NCI-H2171 treated with DMSO at 0.1 percent for 48 hours (cell line): ENCODE measurements around the gene CMSS1.
A peak's percentile ranks its signal among the peaks of the same experiment; 100 is the strongest.

Source experiments
- DNase-seq: peaks from one replicate; lab custom pipeline; 2025; lab: John Stamatoyannopoulos, UW

Gene CMSS1

GRCh38 chr3:99960123-99960878, 142.6 kb downstream of the CMSS1 start:
- no peak for DNase-seq

DNA sequence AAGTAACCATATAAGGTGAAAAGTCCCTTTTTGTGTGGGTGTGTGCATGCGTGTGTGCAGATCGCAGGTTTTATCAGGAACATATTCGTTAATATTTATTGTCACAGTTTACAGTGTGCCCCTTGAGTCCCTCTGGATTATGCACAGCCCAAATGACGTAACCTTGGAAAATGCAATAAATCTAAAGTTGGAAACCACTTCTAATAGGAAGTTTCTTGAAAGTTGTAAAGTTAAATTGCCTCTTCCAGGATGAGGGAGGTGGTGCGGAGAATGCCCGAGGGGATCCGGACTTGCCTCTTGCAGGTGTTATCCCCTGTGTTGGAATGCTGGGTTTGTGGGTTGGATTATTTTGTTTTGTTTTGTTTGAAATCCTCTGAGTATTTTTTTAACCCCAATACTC, 143.3 kb downstream of the CMSS1 start:
- no peak for DNase-seq

GRCh38 chr3:99961756-99962515, 144.3 kb downstream of the CMSS1 start:
- DNase-seq: no peak

DNA sequence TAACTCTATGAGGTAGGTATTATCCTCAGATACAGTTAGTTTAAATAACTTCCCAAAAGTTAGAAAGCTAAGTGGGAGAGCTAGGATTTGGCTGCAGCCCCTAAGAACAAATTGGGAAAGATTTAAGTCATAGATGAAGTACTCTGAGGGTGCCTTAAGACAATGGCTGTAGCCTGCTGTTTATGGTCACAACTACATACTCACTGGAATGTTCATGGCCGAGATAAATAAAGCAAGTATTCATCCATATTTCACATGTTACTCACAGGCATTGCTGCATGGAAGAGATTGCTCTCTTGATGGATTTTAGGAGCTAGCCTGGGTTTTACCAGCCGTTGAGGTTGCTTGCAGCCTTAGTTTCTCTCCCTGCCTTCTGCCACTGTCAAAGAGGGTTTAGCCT, 145.0 kb downstream of the CMSS1 start:
- no peak for DNase-seq

DNA sequence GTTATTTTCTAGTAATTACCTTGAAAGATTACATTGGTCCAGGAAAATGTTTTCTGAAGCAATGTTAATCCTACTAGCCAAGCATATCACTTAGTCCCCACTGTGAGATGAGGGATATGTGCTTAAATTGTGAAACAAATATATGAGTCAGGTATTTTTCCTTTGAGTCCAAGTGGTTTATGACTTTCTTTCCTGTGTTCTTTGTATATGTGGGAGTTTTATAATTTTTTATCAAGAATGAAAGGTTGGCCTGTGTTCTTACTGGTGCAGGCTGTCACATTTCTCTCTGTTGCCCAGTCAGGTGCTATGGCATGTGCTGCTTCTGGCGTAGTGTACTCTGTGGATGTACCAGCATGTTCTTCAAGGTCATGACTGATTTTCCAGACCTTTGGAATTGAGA, 147.4 kb downstream of the CMSS1 start:
- no peak for DNase-seq

GRCh38 chr3:99965681-99966408, 148.2 kb downstream of the CMSS1 start:
- DNase-seq: no peak

DNA sequence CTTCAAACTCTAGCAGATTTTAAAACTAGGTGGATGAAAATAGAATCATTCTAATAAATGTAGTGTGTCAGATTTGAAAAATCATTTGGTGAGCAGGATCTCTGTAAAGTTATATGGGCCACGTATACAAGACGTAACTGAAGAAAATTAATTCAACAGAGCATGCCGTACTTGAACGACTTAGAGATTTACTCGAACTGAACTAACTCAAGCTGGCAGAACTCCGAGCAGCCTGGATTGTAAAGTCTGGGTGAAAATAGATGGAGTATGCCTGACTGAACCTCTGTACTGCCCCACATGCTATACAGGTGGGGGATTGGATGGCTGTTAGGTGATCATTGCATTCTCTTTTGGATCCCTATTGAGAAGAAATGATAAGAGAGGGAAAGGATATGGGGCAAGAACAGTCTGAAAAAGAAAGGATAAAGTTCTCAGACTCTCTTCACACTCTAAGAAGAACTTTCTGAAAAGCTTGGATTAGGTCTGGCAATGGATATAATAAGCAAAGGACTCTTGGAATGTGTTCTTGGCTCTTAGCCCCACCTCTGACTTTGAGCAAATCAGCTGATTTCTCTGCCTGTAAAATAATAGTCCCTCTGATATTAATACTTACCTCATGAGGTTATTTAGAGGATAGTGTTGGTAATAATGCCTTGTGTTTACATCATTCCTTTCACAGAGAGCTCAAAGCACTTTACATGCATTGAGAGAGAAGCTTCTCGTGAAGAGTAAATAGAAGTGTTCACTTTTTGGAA, 149.2 kb downstream of the CMSS1 start:
- DNase-seq: no peak

GRCh38 chr3:99967796-99968195, 150.1 kb downstream of the CMSS1 start:
- DNase-seq: no peak

GRCh38 chr3:99969136-99969535, 151.5 kb downstream of the CMSS1 start:
- DNase-seq: no peak

- no peak for DNase-seq
These were observed 152.5 kb downstream of the CMSS1 start for GRCh38 chr3:99970198-99970597.

GRCh38 chr3:99971761-99972160, 154.1 kb downstream of the CMSS1 start:
- DNase-seq: no peak

DNA sequence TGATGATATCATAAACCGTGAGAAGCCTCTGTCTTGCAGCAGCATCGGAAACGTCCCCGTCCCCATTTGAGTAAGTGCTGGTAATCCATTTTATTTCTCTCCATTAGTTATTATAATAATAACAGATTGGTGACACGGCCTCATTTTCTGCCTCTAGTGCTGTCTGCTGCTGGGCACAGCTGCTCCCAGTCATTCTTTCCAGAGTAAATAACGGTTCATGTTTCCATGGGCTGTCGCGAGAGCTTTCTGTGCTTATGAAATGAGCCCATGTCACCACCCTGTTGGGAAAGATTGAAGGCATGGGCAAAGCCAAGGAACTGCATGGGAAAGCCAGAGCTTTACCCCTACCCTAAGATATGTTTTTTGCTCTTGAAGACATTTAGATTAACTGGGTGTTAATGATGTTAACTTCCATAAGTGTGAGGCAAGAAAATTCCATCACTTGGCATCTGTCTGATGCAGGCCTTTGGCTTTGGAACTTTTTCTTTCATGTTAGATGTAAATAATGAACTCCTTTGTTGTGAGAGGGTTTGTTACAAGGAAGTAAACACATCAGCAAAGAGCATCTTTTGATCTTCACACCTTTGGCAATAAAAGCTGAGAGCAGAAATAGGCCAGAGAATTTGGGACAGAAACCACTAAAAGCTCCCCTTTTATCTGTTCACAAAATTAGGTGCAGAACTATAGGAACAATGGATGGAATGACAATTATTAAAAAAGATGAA, 154.9 kb downstream of the CMSS1 start:
- peak; percentile 85 for DNase-seq

DNA sequence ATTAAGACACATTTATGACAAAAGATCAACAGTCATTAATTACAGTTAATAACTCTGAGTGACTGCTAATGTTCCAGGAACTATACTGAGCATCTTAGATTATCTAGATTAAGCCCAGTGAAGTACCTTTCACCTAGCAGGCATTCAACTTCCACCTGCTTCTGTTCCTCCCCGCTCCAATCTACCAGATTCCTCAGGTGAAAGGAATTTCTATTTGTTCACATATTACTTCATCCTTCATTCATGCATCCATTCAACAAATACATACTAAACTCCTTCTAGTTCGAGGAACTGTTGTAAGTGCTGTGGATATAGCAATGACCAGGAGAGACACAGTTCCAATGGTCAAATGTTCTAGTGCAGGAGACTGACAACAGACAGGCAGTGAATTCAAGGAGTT, 157.3 kb downstream of the CMSS1 start:
- no peak for DNase-seq

DNA sequence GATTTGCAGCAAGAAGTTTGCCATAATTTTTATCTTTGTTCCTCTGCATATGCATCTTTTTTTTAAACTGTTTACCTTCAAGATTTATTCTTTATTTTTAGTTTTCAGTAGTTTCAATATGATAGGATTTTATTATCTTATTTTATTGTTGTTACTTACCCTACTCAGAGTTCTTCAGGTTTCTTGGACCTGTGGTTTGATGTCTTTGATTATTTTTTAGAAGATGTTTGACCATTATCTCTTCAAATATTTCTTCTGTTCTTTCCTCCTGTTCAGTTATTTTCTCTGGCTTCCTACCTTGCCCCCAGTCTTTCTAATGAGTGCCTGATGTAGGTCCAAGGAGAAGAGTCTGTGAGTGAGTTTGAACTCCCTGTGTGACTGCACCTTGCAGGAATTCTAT, 158.9 kb downstream of the CMSS1 start:
- DNase-seq: no peak

DNA sequence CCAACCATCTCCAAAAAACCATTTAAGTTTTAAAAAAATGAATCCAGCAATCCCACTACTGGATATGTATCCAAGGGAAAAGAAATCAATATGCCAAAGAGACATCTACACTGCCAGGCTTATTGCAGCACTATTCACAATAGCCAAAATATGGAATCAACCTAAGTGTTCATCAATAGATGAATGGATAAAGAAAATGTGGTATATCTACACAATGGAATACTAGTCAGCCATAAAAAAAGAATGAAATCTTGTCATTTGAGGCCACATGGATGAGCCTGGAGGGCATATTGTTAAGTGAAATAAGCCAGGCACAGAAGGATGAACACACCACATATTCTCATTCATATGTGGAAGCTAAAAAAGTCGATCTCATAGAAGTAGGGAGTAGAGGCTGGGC, 160.6 kb downstream of the CMSS1 start:
- DNase-seq: no peak

GRCh38 chr3:99980606-99981005, 162.9 kb downstream of the CMSS1 start:
- DNase-seq: no peak

- DNase-seq: no peak
These were observed 163.5 kb downstream of the CMSS1 start for GRCh38 chr3:99981138-99981537.

DNA sequence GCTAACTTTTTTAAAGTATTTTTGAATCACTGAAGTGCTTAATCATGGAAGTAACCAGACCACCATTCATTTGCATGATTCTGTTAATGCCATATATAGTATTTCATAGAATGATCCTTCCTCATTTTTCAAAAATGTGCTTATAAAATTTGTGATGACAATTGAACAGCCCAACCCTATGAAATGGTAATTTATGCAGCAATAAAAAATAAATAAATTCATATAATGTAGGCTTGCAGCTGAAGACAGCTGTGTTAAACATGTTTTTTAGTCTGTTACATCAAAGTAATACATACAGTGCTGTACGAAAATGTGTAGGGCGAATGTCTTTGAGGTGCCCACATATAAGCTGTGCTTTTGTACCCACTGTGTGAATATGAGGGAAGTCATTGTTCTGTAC, 165.0 kb downstream of the CMSS1 start:
- no peak for DNase-seq

DNA sequence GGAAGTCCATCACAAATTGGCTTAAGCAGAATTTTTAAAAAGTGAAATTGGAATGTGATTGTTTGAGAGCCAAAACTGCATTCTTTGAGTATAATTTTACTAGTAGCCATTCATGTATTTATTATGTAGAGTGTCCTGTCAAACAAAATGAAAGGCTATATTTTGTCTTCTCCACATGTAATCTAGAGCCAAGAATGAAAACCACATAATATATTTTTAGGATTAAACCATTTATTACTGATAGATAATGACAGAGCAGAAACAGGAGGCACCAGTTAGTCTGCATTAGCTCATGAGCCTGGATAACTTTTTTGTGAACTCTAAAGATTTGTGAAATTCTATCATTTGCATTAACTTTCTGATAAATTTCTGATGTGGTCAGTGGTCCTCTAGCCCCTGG, 166.5 kb downstream of the CMSS1 start:
- DNase-seq: no peak

DNA sequence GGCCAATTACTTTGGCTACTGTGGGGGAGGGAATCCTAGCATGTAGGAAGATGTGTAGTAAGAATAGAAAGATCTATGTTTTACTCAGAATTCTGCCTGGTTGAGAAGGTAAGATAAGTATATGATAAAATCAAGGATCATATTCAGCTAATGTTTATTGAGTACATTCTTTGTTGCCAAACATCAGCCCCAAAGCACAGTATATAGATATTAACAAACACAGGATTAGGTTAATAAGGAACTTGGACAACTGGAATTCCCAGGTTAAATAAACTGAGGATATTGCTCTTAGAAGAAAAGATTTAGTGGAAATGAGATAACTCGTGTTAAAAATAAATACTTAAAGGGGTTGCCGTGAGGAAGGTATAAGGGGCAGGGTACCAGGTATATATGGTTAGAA, 167.0 kb downstream of the CMSS1 start:
- DNase-seq: no peak

DNA sequence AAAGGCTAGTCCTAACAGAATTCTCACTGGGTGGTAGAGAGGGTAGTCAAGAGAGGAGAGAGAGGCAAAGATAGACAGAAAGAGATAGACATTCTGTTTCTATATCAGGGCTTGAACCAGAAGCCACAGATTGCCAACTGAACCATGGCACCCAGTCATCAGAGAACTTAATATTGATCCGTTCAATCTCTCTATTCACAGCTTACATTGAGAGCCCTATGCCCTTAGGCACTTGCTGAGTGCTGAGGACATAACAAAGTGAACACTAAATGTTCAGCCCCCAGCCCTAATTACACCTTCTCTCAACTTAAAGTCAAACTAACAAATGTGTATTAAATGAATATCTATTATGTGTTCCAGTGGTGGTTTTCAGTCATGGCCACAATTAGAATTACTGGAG, 172.5 kb downstream of the CMSS1 start:
- DNase-seq: no peak

DNA sequence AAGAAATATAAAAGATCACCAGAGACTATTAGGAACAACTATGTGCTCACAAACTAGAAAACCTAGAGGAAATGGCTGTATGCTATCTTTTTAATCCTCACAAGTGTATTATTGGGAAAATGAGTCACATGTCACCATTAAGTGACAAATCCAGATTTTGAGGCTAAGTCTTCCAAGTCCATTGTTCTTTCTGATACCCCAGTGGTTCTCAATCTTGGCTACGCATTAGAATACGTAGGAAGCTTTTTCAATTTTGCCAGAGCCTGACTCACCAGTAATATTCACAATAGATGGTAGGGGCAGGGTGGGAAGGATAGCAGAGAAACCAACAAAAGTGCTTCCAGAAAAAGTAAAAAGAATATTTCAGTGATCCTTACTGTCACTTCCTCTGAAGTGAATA, 179.6 kb downstream of the CMSS1 start:
- no peak for DNase-seq
